OCI-LY1 (cell line): Measurements from ENCODE around the gene GOLGA6L22.
"Not testable (repeated sequence)": the region's sequence is repeated elsewhere in the genome, so short reads cannot be mapped to it uniquely, and the experiment has no call there.

Experiments
- H2AFZ ChIP-seq: fragments of 200-600 bp; sonication (generic), shearing (Covaris generic); 2 replicates; pipeline ENCODE4 v1.6.0; 2014; ENCODE audit warnings: antibody characterized with exemption, mild to moderate bottlenecking, low read length
- H3F3A ChIP-seq: fragments of 200-600 bp; sonication (generic), shearing (Covaris generic); 2 replicates; pipeline ENCODE4 v1.6.0; 2014; ENCODE audit warnings: mild to moderate bottlenecking, antibody characterized with exemption, low read length, moderate library complexity; ENCODE audit not compliant: insufficient read depth
- H3K27ac ChIP-seq: fragments of 200-600 bp; sonication (generic); 2 replicates; pipeline ENCODE4 v1.5.1; 2014; ENCODE audit warnings: low read length, mixed run types, mild to moderate bottlenecking, low read depth; ENCODE audit not compliant: poor library complexity, severe bottlenecking
- H3K27me3 ChIP-seq: fragments of 200-600 bp; sonication (generic); 2 replicates; pipeline ENCODE4 v1.6.0; 2014; ENCODE audit warnings: antibody characterized with exemption, mild to moderate bottlenecking, low read length, moderate library complexity; ENCODE audit not compliant: insufficient read depth
- H3K36me3 ChIP-seq: fragments of 200-600 bp; sonication (generic); 2 replicates; pipeline ENCODE4 v1.6.1; 2014; ENCODE audit warnings: mild to moderate bottlenecking, antibody characterized with exemption, low read length, moderate library complexity, mixed read lengths; ENCODE audit not compliant: insufficient read depth
- H3K4me1 ChIP-seq: fragments of 200-600 bp; sonication (generic); 2 replicates; pipeline ENCODE4 v1.5.1; 2014; ENCODE audit warnings: mild to moderate bottlenecking, low read length, moderate library complexity; ENCODE audit not compliant: insufficient read depth, severe bottlenecking
- H3K4me2 ChIP-seq: fragments of 200-600 bp; sonication (generic), shearing (Covaris generic); 2 replicates; pipeline ENCODE4 v1.6.1; 2014; ENCODE audit warnings: low read length
- H3K4me3 ChIP-seq: fragments of 200-600 bp; sonication (generic); 2 replicates; pipeline ENCODE4 v1.5.1; 2014; ENCODE audit warnings: low read length, low read depth, mild to moderate bottlenecking, mixed read lengths; ENCODE audit not compliant: poor library complexity, severe bottlenecking
- H3K79me2 ChIP-seq: fragments of 200-600 bp; shearing (Covaris generic); 2 replicates; pipeline ENCODE4 v1.6.1; 2016; ENCODE audit warnings: mixed run types, low read length, mixed read lengths; ENCODE audit not compliant: insufficient read depth
- H3K9ac ChIP-seq: fragments of 200-600 bp; sonication (generic), shearing (Covaris generic); 2 replicates; pipeline ENCODE4 v1.6.1; 2014; ENCODE audit warnings: mild to moderate bottlenecking, low read length, mixed read lengths
- H3K9me2 ChIP-seq: fragments of 200-600 bp; sonication (generic), shearing (Covaris generic); 2 replicates; pipeline ENCODE4 v1.6.1; 2014; ENCODE audit warnings: low read depth, mild to moderate bottlenecking, low read length, mixed read lengths
- H3K9me3 ChIP-seq: fragments of 200-600 bp; shearing (Covaris generic); 2 replicates; pipeline ENCODE4 v1.6.1; 2014; ENCODE audit warnings: low read length, mixed read lengths
- H4K20me1 ChIP-seq: fragments of 200-600 bp; sonication (generic), shearing (Covaris generic); 2 replicates; pipeline ENCODE4 v1.6.0; 2016; ENCODE audit warnings: mild to moderate bottlenecking, low read length; ENCODE audit not compliant: insufficient read depth
- CTCF ChIP-seq: fragments of 200-600 bp; sonication (generic), shearing (Covaris generic); IDR thresholded peaks from 2 replicates; pipeline ENCODE4 v1.5.1; 2017; ENCODE audit warnings: mild to moderate bottlenecking, antibody characterized with exemption, low read length, moderate library complexity, mixed read lengths

Gene GOLGA6L22

GRCh38 chr15:22494490-22495113 is 35.9 kb downstream of the GOLGA6L22 start:
- not testable (repeated sequence) for H3K27ac ChIP-seq, H3F3A ChIP-seq, H3K9me3 ChIP-seq, H4K20me1 ChIP-seq, H3K79me2 ChIP-seq, H3K36me3 ChIP-seq, H3K4me1 ChIP-seq, H2AFZ ChIP-seq, H3K27me3 ChIP-seq, H3K9me2 ChIP-seq
- Histone ChIP-seq H3K4me2 (peak overlapping the region; percentile 54), H3K4me3 (peak overlapping the region; percentile 61), H3K9ac (peak overlapping the region; percentile 46; the same call in 1 of the 2 replicates)
- peak; percentile 15; the same call in 1 of the 2 replicates for TF ChIP-seq CTCF

- H4K20me1 ChIP-seq, H3K27ac ChIP-seq, H3K4me1 ChIP-seq, H3K36me3 ChIP-seq, H3F3A ChIP-seq, H3K4me2 ChIP-seq, H3K27me3 ChIP-seq, H3K9me2 ChIP-seq, H3K79me2 ChIP-seq, H3K9me3 ChIP-seq, H3K4me3 ChIP-seq, H3K9ac ChIP-seq, H2AFZ ChIP-seq: not testable (repeated sequence)
These were observed 38.5 kb downstream of the GOLGA6L22 start for GRCh38 chr15:22497200-22497599.

GRCh38 chr15:22498220-22498925 is 39.7 kb downstream of the GOLGA6L22 start:
- not testable (repeated sequence) for H3F3A ChIP-seq, H3K79me2 ChIP-seq, H3K27me3 ChIP-seq, H2AFZ ChIP-seq, H3K9me2 ChIP-seq, H3K4me2 ChIP-seq, H3K36me3 ChIP-seq, H3K27ac ChIP-seq, H3K4me1 ChIP-seq, H3K4me3 ChIP-seq, H4K20me1 ChIP-seq, H3K9ac ChIP-seq, H3K9me3 ChIP-seq

DNA sequence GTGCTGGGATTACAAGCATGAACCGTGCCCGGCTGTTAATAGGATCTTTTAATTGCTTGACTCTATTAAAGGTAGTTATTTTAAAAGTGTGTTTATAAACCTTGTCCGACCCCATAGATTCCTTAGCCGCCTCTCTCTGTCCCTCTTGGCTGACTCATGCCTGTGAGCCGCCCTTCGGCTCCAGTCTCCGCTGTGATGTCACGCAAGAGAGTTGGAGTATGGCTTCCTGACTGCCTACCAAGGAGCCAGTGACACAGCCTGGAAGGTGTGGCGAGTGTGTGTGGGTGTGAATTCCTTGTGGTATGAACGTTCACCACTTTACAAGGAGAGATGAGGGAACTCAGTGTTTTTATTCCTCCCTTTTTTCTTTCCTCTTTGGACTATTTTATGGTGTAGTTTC is 43.6 kb downstream of the GOLGA6L22 start:
- not testable (repeated sequence) for H3K27ac ChIP-seq, H3K9me2 ChIP-seq, H2AFZ ChIP-seq, H3K36me3 ChIP-seq, H3K79me2 ChIP-seq, H3K27me3 ChIP-seq, H3K4me3 ChIP-seq, H3K4me2 ChIP-seq, H3K4me1 ChIP-seq, H3F3A ChIP-seq, H4K20me1 ChIP-seq, H3K9ac ChIP-seq, H3K9me3 ChIP-seq

DNA sequence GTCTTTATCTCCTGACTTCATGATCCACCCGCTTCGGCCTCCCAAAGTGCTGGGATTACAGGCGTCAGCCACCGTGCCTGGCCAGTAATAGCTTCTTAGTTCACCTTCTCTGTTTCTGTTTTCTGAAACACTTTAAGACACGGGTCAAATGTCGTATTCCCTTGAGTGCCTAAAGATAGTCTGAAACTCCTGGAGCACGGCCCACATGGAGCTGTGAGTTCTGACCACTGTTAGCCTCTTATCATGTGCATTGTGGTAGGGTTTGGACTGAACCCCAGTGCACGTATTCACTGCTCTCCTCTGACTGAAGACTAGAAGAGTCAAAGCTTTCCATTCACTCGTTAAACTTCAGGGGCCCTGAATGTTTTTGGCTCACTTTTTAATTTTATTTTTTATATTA is 48.3 kb downstream of the GOLGA6L22 start:
- H3K9me2 ChIP-seq, H3K4me1 ChIP-seq, H4K20me1 ChIP-seq, H3K4me2 ChIP-seq, H3K27ac ChIP-seq, H3K9ac ChIP-seq, H3F3A ChIP-seq, H3K27me3 ChIP-seq, H3K79me2 ChIP-seq, H2AFZ ChIP-seq, H3K9me3 ChIP-seq, H3K36me3 ChIP-seq, H3K4me3 ChIP-seq: not testable (repeated sequence)

- H3K4me3 ChIP-seq, H3K4me1 ChIP-seq, H3F3A ChIP-seq, H3K27me3 ChIP-seq, H3K27ac ChIP-seq, H2AFZ ChIP-seq, H3K9me3 ChIP-seq, H3K9ac ChIP-seq, H3K4me2 ChIP-seq, H3K9me2 ChIP-seq, H3K36me3 ChIP-seq, H3K79me2 ChIP-seq, H4K20me1 ChIP-seq: not testable (repeated sequence)
These were observed 57.4 kb downstream of the GOLGA6L22 start for GRCh38 chr15:22516140-22516539.
